Fibroblast of villous mesenchyme (primary cell): Measurements from ENCODE around the gene FLNB. TPM values are rescaled to one million over a fixed set of nuclear protein-coding genes. Genes with fewer than 3 reads are reported as not detected.
"Not testable (repeated sequence)": the region's sequence is repeated elsewhere in the genome, so short reads cannot be mapped to it uniquely, and the experiment has no call there.

Experiments used
- DNase-seq: peaks from one replicate; pipeline ENCODE4 v3.0.0-alpha.2; 2010; ENCODE audit warnings: low read depth
- H3K4me3 ChIP-seq: 2 replicates; pipeline ENCODE4 v1.5.1; 2011; ENCODE audit warnings: low read depth, mild to moderate bottlenecking, low read length
- total RNA-seq: library from RNA; depleted of rRNA; stranded (reverse); fragments of >200 nt; gene quantifications from 2 replicates; pipeline ENCODE4 v1.2.3, GENCODE V29; 2012
- TF ChIP-seq, protein P1 (sequence below): IDR thresholded peaks from 2 replicates; pipeline ENCODE4 v1.5.1; 2012; ENCODE audit warnings: low read depth, mild to moderate bottlenecking, low read length; ENCODE audit not compliant: insufficient read depth

The FLNB gene
- total RNA-seq, 1 donor, result 325 TPM

DNA sequence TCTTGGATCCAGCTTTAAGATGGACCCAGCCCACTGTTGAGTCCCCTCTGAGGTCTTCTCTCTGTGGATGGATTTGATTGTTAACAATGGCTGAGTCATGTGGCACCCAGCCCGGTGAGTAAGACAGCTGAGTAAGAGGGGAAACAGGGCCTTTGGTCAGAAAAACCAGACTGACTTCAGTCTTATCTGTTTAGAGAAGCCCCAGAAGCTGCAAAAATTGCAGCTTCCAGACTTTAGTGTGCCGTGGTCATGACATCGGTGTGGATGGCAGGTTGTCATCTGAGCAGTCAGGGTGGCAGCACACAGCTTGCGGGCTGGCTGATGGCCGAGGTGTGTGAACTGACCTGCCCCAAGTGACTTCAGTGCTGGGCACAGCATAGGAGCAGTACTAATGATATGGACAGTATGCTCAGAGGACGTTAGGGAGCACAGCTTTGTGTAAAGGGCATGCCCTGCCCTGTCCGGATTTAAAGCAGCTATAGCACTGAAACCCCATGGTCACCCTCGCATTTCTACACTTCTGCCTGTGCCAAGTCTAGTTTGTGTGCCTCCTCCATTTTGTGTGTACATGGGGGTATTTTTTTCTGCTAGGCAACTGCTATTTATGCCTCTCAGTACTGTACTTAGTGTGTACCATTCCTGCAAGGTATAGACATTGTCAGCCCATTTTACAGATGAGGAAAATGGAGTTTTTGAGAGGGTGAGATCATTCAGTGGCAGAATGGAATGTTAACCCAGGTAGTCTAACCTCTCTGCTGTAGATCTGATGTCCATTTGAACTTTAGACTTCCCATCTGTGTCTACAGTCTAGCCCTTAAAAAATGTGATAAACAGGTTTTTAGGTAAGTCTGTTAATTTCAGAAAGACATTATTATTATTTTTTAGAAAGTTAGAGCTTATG, 44.4 kb downstream of the FLNB start:
- TF ChIP-seq, protein P1, sequence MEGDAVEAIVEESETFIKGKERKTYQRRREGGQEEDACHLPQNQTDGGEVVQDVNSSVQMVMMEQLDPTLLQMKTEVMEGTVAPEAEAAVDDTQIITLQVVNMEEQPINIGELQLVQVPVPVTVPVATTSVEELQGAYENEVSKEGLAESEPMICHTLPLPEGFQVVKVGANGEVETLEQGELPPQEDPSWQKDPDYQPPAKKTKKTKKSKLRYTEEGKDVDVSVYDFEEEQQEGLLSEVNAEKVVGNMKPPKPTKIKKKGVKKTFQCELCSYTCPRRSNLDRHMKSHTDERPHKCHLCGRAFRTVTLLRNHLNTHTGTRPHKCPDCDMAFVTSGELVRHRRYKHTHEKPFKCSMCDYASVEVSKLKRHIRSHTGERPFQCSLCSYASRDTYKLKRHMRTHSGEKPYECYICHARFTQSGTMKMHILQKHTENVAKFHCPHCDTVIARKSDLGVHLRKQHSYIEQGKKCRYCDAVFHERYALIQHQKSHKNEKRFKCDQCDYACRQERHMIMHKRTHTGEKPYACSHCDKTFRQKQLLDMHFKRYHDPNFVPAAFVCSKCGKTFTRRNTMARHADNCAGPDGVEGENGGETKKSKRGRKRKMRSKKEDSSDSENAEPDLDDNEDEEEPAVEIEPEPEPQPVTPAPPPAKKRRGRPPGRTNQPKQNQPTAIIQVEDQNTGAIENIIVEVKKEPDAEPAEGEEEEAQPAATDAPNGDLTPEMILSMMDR, result no peak
- peak; percentile 96 for DNase-seq
- no peak overlapping the region for H3K4me3 ChIP-seq

DNA sequence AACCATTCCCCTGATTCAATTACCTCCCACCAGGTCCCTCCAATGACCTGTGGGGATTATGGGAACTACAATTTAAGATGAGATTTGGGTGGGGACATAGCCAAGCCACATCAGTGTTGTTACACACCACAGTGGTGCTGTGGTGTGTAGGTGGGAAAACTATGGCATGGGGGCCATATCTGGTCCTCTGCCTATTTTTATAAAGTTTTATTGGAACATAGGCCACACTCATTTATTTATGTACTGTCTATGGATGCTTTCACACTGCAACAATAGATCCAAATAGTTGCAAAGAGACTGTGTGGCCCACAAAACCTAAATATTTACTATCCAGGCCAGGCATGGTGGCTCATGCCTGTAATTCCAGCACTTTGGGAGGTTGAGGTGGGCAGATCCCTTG, 46.4 kb downstream of the FLNB start:
- no peak overlapping the region for H3K4me3 ChIP-seq
- DNase-seq, result no peak
- TF ChIP-seq, protein P1, result no peak

DNA sequence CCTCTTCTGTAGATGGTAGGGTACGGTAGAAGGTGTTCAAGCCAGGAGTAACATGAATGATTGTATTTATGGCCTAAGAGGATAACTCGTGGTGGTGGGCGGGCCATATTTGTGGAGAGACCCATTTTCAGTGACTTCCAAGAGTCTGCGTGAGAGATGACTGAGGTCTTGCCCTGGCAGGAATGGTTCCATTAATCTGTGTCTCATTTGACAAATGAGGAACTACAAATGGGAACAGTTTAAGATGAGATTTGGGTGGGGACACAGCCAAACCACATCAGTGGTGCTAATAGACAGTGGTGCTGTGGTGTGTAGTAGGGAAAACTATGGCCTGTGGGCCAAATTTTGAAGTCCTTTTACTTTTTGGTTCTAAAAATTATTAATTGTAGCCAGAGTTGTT, 47.1 kb downstream of the FLNB start:
- DNase-seq, result no peak
- no peak overlapping the region for H3K4me3 ChIP-seq
- TF ChIP-seq, protein P1, result no peak

DNA sequence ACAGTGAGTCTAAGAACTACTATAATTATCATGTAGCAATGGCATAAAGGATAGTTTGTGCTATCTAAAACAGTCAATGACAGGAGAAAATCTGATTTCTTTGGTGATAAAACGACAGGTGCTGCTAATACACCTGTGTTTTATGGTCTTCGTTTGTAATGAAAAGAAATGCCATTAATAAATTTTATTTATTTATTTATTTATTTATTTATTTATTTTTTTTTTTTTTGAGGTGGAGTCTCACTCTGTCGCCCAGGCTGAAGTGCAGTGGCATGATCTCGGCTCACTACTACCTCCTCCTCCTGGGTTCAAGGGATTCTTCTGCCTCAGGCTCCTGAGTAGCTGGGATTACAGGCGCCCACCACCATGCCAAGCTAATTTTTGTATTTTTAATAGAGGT, 47.7 kb downstream of the FLNB start:
- not testable (repeated sequence) for DNase-seq, H3K4me3 ChIP-seq

DNA sequence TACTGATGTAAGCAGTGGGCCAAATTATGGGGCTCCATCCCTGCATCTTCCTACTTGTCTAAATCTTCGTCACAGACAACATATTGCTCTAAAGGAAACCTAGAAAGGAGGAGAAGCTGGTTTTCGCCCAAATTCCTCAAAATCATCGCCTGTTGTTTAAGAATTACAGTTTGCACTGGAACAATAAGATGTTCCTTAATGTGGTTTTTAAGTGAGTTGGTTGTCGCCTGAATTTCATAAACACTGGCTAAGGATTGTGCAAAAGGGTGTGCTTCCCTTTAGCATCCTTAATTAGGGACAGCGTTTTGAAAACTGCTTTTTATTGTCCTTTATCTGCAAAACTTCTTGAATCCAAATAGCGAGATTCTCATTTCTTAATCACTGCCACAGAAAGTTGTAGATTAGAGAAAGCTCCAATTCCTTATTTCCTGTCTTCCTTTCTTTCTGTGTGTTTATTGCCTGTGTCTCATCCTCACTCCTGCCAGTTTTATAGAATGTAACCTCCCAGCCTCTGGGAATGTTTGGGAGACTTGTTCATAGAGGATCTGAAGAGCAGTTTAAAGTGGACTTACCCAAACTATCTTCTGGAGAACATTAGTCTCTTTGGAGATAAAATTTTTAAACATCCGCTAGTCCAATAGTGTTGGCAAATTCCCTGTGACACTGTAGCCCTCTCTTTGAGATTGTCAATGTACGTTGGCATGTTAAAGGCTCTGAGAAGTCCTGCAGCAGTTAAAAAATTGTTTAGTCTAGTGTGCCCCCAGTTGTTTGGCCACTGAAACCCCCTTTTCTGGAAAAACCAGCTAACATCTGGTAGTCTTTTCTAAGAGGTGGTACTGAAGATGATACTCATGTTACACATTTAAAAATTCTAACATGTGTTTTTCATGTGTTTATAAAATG, 50.4 kb downstream of the FLNB start:
- H3K4me3 ChIP-seq, result peak overlapping the region; percentile 14
- TF ChIP-seq, protein P1, result no peak
- DNase-seq, result peak; percentile 94

DNA sequence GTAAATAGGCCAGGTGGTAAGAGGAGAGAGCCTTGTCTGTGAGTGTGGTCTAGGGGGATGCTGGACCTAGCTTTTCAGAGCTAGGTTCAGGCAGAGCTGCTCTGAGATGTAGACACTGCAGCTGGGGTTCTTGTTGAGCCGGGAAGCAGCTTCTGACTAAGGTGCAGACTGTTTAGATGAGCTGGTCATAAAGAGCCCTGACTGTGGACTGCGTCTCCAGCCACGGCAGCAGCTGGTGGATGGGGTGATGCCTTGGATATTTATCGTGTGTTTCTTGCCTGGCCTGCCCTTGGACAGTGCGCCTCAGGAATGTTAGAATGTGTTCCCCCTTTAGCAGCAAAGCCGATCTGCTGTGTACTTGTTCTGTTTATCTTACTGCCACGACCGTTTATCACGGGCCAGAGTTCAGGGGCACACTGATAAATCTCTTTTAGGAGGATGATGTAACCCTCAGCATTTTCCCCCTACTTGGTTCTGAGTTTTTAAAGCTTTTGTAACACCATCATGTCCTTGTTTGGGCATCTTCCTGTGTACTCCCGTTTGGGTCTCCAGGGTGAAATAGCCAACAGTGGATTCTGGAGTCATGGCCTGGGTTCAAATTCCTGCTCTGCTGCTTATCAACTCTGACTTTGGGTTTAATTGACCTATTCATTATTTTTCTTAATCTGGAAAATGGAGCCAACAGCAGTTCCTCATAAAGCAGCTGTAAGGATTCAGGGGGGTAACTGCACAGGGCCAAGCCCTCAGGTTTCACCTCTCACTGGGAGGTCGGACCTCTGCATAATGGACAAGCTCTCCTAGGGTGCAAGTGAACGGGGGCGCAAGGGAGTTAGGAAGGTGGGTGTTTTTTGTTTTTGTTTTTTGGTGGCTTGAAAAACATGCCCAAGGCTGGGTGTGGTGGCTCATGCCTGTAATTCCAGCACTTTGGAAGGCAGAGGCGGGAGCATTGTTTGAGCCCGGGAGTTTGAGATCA, 51.4 kb downstream of the FLNB start:
- TF ChIP-seq, protein P1, result no peak
- peak overlapping the region; percentile 6 for H3K4me3 ChIP-seq
- DNase-seq, result peak; percentile 99
